ENCODE data around the gene SLC38A6. TPM values are rescaled to one million over a fixed set of nuclear protein-coding genes. Genes with fewer than 3 reads are reported as not detected.

SLC38A6 gene
- total and polyA plus RNA-seq, 12 donors, result 2.6 to 8.9 (median 3.6) TPM

DNA sequence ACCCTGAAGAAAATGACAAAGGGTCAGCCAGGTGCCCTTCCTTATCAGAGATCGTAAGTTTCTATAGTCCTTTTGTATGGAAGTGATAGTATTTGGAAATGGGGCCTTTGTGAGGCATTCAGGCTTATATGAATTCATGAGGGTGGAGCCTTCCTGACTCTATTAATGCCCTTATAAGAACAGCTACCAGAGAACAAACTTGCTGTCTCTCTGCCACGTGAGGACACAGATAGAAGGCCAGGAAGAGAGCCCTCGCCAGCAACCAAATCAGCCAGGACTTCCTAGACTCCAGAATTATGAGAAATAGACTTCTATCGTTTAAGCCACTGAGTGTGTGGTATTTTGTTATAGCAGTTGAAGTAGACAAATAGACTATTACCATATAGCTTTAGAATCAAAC is 36.8 kb upstream of the SLC38A6 start:
- Histone ChIP-seq H3K4me3 (no peak overlapping the region), H3K4me1 (peaks cover 0 to 19% (median 13%) of the 10 kb centered on the region in 9 donors), H3K9me3 (no peaks in the 10 kb centered on the region), H3K36me3 (no peaks in the 10 kb centered on the region), H3K27me3 (no peaks in the 10 kb centered on the region), H3K27ac (peak overlapping the region in 4 of 10 donors; percentile 17 to 46 (median 32))
- ATAC-seq (peak in 6 of 8 donors; percentile 60 to 85 (median 72)), DNase-seq (peak in 1 of 2 donors; percentile 13)
- TF ChIP-seq, protein P1, sequence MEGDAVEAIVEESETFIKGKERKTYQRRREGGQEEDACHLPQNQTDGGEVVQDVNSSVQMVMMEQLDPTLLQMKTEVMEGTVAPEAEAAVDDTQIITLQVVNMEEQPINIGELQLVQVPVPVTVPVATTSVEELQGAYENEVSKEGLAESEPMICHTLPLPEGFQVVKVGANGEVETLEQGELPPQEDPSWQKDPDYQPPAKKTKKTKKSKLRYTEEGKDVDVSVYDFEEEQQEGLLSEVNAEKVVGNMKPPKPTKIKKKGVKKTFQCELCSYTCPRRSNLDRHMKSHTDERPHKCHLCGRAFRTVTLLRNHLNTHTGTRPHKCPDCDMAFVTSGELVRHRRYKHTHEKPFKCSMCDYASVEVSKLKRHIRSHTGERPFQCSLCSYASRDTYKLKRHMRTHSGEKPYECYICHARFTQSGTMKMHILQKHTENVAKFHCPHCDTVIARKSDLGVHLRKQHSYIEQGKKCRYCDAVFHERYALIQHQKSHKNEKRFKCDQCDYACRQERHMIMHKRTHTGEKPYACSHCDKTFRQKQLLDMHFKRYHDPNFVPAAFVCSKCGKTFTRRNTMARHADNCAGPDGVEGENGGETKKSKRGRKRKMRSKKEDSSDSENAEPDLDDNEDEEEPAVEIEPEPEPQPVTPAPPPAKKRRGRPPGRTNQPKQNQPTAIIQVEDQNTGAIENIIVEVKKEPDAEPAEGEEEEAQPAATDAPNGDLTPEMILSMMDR (IDR thresholded peaks at IDR 0.05), result no peak
- intact Hi-C loops (cut with DNase I), result no loop called here
- WGBS, 2 donors, result 27 to 29% methylated on average over 4 of the region's 4 CpGs

DNA sequence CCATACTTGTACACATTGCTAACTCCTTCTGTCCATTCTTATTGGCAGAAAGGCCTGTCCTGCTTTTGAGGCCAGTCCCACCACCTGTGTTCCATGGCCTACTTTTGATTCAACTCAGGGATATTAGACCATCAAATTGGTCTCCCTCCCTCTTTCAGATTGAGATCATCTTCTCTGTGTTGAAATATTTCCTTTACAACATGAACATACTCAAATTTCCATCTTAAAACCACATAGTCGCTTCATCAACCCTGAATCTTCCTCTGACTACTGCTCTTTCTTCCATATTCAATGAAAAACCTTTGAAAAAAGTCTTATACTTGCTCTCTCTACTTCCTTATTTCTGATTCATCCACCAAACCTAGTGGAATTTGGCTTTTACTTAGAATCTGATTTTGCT is 35.1 kb upstream of the SLC38A6 start:
- no peaks in the 10 kb centered on the region for H3K36me3 ChIP-seq
- no peaks in the 10 kb centered on the region for H3K9me3 ChIP-seq
- no peak for DNase-seq
- H3K4me3 ChIP-seq, result no peak overlapping the region
- H3K27me3 ChIP-seq, result no peaks in the 10 kb centered on the region
- intact Hi-C loops (cut with DNase I), result no loop called here
- H3K4me1 ChIP-seq, result peaks cover 0 to 31% (median 17%) of the 10 kb centered on the region in 9 donors
- ATAC-seq, result no peak
- TF ChIP-seq, protein P1 (IDR thresholded peaks at IDR 0.05), result no peak
- 95% methylated on average over 1 of the region's 1 CpG for WGBS, 2 donors
- no peak overlapping the region for H3K27ac ChIP-seq

DNA sequence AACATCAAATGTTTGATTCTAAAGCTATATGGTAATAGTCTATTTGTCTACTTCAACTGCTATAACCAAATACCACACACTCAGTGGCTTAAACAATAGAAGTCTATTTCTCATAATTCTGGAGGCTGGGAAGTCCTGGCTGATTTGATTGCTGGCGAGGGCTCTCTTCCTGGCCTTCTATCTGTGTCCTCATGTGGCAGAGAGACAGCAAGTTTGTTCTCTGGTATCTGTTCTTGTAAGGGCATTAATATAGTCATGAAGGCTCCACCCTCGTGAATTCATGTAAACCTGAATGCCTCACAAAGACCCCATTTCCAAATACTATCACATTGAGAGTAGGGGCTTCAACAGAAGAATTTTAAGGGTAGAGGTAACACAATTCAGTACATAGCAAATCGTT is 34.3 kb upstream of the SLC38A6 start:
- H3K4me1 ChIP-seq, result peaks cover 0 to 39% (median 17%) of the 10 kb centered on the region in 9 donors
- no peaks in the 10 kb centered on the region for H3K27me3 ChIP-seq
- TF ChIP-seq, protein P1 (IDR thresholded peaks at IDR 0.05), result no peak
- H3K9me3 ChIP-seq, result no peaks in the 10 kb centered on the region
- H3K4me3 ChIP-seq, result no peak overlapping the region
- H3K36me3 ChIP-seq, result no peaks in the 10 kb centered on the region
- intact Hi-C loops (cut with DNase I), result no loop called here
- ATAC-seq, result peak in 1 of 8 donors; percentile 57
- no peak overlapping the region for H3K27ac ChIP-seq
- 90 to 92% methylated on average over 3 of the region's 3 CpGs for WGBS, 2 donors
- DNase-seq, result no peak

DNA sequence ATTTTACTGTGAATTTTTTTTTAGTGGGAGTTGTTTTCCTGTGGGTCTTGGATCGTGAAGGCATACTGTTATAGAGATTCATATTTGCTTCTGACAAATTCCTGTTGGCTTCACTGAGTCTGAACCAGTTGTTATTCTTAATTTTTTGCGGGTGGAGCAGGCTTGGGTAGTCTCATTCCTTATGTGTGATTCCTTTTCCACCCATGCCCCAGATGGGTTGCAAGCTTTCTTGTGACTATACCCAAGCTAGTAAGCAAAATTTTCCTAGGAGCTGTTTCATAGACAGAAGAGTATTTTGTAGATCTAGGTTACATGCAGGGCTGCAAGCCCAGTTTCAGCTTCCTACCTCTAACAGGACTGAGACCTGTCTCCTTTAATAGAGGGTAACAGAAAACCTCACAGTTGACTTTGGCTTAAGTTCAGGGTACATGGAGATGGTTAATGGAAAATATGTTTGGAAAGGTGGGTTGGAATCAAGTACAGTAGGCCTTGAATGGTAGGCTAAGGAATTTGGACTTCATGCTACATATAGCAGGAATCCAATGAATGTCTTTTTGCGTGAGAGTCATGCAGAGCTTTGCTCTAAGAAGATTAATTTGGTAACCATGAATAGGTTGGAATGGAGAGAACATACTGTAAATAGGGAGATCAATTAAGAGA is 29.1 kb upstream of the SLC38A6 start:
- Histone ChIP-seq H3K4me3 (no peak overlapping the region), H3K27me3 (no peaks in the 10 kb centered on the region), H3K9me3 (peaks cover 0 to 35% (median 20%) of the 10 kb centered on the region in 11 donors), H3K27ac (peak overlapping the region in 2 of 10 donors; percentile 3 to 48), H3K4me1 (peaks cover 0 to 28% (median 0%) of the 10 kb centered on the region in 9 donors), H3K36me3 (peaks cover 0 to 6% (median 0%) of the 10 kb centered on the region in 9 donors)
- TF ChIP-seq, protein P1 (IDR thresholded peaks at IDR 0.05), result no peak
- no peak for DNase-seq
- WGBS, 2 donors, result 48% methylated on average over 3 of the region's 3 CpGs
- intact Hi-C loops (cut with DNase I), result loop anchor here in 1 of 10 donors (10.0 kb wide), 1 partner anchor 87 kb away; no protein-coding TSS in a partner anchor
- no peak for ATAC-seq
